Keratinocyte (primary cell): ENCODE results near the gene BTF3. TPM values are rescaled to one million over a fixed set of nuclear protein-coding genes. Genes with fewer than 3 reads are reported as not detected.

Experiments
- DNase-seq: peaks from one replicate; pipeline ENCODE4 v3.0.0-alpha.2; 2011; ENCODE audit warnings: low read depth, missing footprints, low spot score
- FAIRE-seq: peaks from 2 replicates; lab custom pipeline; 2011; peaks lifted over from hg19 to GRCh38; lab: Jason Lieb, UNC
- H2AFZ ChIP-seq: 2 replicates; pipeline ENCODE4 v1.6.0; 2012; ENCODE audit warnings: low read length, control low read depth, inconsistent platforms; ENCODE audit not compliant: control insufficient read depth
- H3K27ac ChIP-seq: 2 replicates; pipeline ENCODE4 v1.5.1; 2011; ENCODE audit warnings: low read length; ENCODE audit not compliant: control insufficient read depth, insufficient read depth
- H3K27me3 ChIP-seq: 3 replicates; pipeline ENCODE4 v1.6.0; 2011; ENCODE audit warnings: low read length; ENCODE audit not compliant: control insufficient read depth, insufficient read depth; ENCODE audit errors: extremely low read depth
- H3K36me3 ChIP-seq, 2 experiments: 2 replicates in 1 of 2; 3 replicates in 1 of 2; pipeline ENCODE4 v1.5.1; 2011; ENCODE audit warnings: low read length in 2 of 2, mild to moderate bottlenecking in 1 of 2; ENCODE audit not compliant: control insufficient read depth in 2 of 2, insufficient read depth in 2 of 2; ENCODE audit errors: extremely low read depth in 1 of 2
- H3K4me1 ChIP-seq: 3 replicates; pipeline ENCODE4 v1.5.1; 2011; ENCODE audit warnings: low read length; ENCODE audit not compliant: control insufficient read depth, insufficient read depth; ENCODE audit errors: extremely low read depth
- H3K4me2 ChIP-seq: 3 replicates; pipeline ENCODE4 v1.6.0; 2011; ENCODE audit warnings: low read depth, low read length; ENCODE audit not compliant: control insufficient read depth, insufficient read depth; ENCODE audit errors: extremely low read depth
- H3K4me3 ChIP-seq, 3 experiments: fragments of 200-600 bp in 1 of 3; sonication (generic) in 1 of 3; 2 replicates in 2 of 3; 3 replicates in 1 of 3; pipeline ENCODE4 v1.5.1; 2011 to 2016; ENCODE audit warnings: low read length in 3 of 3, mild to moderate bottlenecking in 3 of 3, control low read depth in 2 of 3, inconsistent platforms in 1 of 3, low read depth in 1 of 3, mixed read lengths in 1 of 3, mixed run types in 1 of 3, moderate library complexity in 1 of 3; ENCODE audit not compliant: control insufficient read depth in 2 of 3, insufficient read depth in 2 of 3; ENCODE audit errors: extremely low read depth in 1 of 3
- H3K79me2 ChIP-seq: 2 replicates; pipeline ENCODE4 v1.6.0; 2012; ENCODE audit warnings: low read length; ENCODE audit not compliant: control insufficient read depth, insufficient read depth
- H3K9ac ChIP-seq: 3 replicates; pipeline ENCODE4 v1.6.0; 2011; ENCODE audit warnings: low read length; ENCODE audit not compliant: control insufficient read depth, insufficient read depth; ENCODE audit errors: extremely low read depth
- H3K9me1 ChIP-seq: 3 replicates; pipeline ENCODE4 v1.6.0; 2011; ENCODE audit warnings: low read length; ENCODE audit not compliant: control insufficient read depth, insufficient read depth; ENCODE audit errors: extremely low read depth
- H3K9me3 ChIP-seq: 2 replicates; pipeline ENCODE4 v1.5.1; 2012; ENCODE audit warnings: low read depth, low read length; ENCODE audit not compliant: control insufficient read depth
- H4K20me1 ChIP-seq: 3 replicates; pipeline ENCODE4 v1.6.0; 2011; ENCODE audit warnings: low read length; ENCODE audit not compliant: control insufficient read depth, insufficient read depth; ENCODE audit errors: extremely low read depth
- CTCF ChIP-seq, 3 experiments: IDR thresholded peaks in 1 of 3; conservative IDR thresholded peaks in 1 of 3; optimal IDR thresholded peaks in 1 of 3; 2 replicates in 2 of 3; 3 replicates in 1 of 3; pipeline versions ENCODE3 to v1.5.1; 2011; ENCODE audit warnings: low read length in 3 of 3, mild to moderate bottlenecking in 3 of 3, moderate library complexity in 2 of 3, control low read depth in 1 of 3, inconsistent platforms in 1 of 3; ENCODE audit not compliant: insufficient read depth in 2 of 3; ENCODE audit errors: extremely low read depth in 1 of 3
- EZH2 ChIP-seq: IDR thresholded peaks from one replicate; pipeline ENCODE4 v1.6.1; 2012; ENCODE audit warnings: inconsistent platforms, mild to moderate bottlenecking, low read length, moderate library complexity
- dilution Hi-C: fragments of 300-500 bp; cut with MboI; formaldehyde crosslinking; loops from one replicate; pipeline ENCODE4 v1.7.0; 2020; ENCODE audit warnings: low sequenced_read_pairs; ENCODE audit not compliant: extremely low pct_ligation_motif_present
- polyA plus RNA-seq, 5 experiments: library from polyadenylated mRNA; depleted of rRNA in 3 of 5; stranded (reverse) in 3 of 5; stranded (forward) in 1 of 5; unstranded in 1 of 5; fragments of >200 nt; gene quantifications; 1 replicate in 1 of 5; 2 replicates in 3 of 5; 3 replicates in 1 of 5; pipeline versions ENCODE4 v1.2.1 to v1.2.3, GENCODE V29; 2011 to 2012; ENCODE audit warnings: missing spikeins in 2 of 5, low read depth in 1 of 5, low replicate concordance in 1 of 5

The BTF3 gene
- polyA plus RNA-seq, 1 donor (not counting 4 experiments of a cell fraction or from before 2014, with no cell fraction given), result 857 TPM

GRCh38 chr5:73469878-73470277 lies 28.4 kb upstream of the BTF3 start:
- H2AFZ ChIP-seq, result no peak overlapping the region
- no peaks in the 10 kb centered on the region for H3K27me3 ChIP-seq
- DNase-seq (no peak), FAIRE-seq (no peak)
- H3K27ac ChIP-seq, result no peak overlapping the region
- no peak overlapping the region for H3K4me2 ChIP-seq
- H3K4me1 ChIP-seq, result no peaks in the 10 kb centered on the region
- H3K9ac ChIP-seq, result no peak overlapping the region
- H3K79me2 ChIP-seq, result no peaks in the 10 kb centered on the region
- H3K36me3 ChIP-seq, result no peaks in the 10 kb centered on the region
- H3K9me3 ChIP-seq, result no peaks in the 10 kb centered on the region
- H3K9me1 ChIP-seq, result no peaks in the 10 kb centered on the region
- no peak overlapping the region for H3K4me3 ChIP-seq
- no peaks in the 10 kb centered on the region for H4K20me1 ChIP-seq
- TF ChIP-seq CTCF (optimal IDR thresholded peaks at IDR 0.05 in 1 of 3, IDR thresholded peaks at IDR 0.05 in 1 of 3, conservative IDR thresholded peaks at IDR 0.05 in 1 of 3; ENCODE audit: extremely low read depth in 1 of 3, insufficient read depth in 2 of 3, low read length in 3 of 3), result no peak
- TF ChIP-seq EZH2, result no peak
- dilution Hi-C loops, result no loop called here

GRCh38 chr5:73471654-73472053 lies 26.6 kb upstream of the BTF3 start:
- Histone ChIP-seq H3K9me3 (no peaks in the 10 kb centered on the region), H3K4me2 (no peak overlapping the region), H3K4me3 (no peak overlapping the region), H3K27me3 (no peaks in the 10 kb centered on the region), H3K9ac (no peak overlapping the region), H3K79me2 (no peaks in the 10 kb centered on the region), H3K27ac (no peak overlapping the region), H3K36me3 (no peaks in the 10 kb centered on the region), H3K9me1 (no peaks in the 10 kb centered on the region), H3K4me1 (no peaks in the 10 kb centered on the region), H4K20me1 (no peaks in the 10 kb centered on the region), H2AFZ (no peak overlapping the region)
- TF ChIP-seq EZH2 (no peak), CTCF (optimal IDR thresholded peaks at IDR 0.05 in 1 of 3, IDR thresholded peaks at IDR 0.05 in 1 of 3, conservative IDR thresholded peaks at IDR 0.05 in 1 of 3; ENCODE audit: extremely low read depth in 1 of 3, insufficient read depth in 2 of 3, low read length in 3 of 3) (no peak)
- no peak for DNase-seq
- no peak for FAIRE-seq
- dilution Hi-C loops, result no loop called here
